A673 (cell line): ENCODE measurements around the gene EFR3B.

Experiments used
- EZH2 ChIP-seq: fragments of 200-600 bp; sonication (generic); IDR thresholded peaks from 2 replicates; pipeline ENCODE4 v1.6.1; 2017; ENCODE audit warnings: borderline replicate concordance, low read depth, mild to moderate bottlenecking, mixed read lengths, antibody characterized with exemption, low read length; ENCODE audit not compliant: poor library complexity, severe bottlenecking
- TF ChIP-seq, protein P1 (sequence below): fragments of 300-800, 200-600 bp; sonication (generic); conservative IDR thresholded peaks from 2 replicates; pipeline ENCODE4 v1.5.1; 2017; ENCODE audit warnings: low read depth, mild to moderate bottlenecking, antibody characterized with exemption, low read length, moderate library complexity, mixed read lengths

DNA sequence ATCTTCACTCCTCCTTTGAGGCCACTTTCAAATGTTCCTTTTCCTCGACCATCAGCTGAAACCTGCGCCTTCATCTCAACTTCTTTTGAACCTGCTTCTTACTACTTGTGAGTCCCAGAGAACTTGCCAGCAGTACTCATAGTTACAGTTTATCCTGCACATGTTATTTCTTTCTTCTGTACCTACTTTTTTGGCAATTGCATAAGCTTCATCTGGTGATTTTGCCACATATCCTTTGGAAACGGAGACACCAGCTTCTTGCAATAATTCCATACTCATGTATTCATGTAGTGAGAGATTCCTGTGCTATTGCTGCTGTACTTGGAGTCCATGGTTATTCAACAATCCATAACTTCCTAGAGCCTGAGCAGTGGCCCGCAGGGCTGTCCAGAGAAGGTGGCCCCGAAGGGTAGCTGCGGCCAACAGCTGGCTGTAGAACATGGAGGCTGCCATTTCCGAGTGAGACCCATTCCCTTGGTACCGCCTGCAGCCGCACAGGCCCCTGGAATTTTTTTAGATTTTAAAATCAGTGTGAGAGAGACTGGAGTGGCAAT lies 39.4 kb downstream of the EFR3B start:
- TF ChIP-seq, protein P1, sequence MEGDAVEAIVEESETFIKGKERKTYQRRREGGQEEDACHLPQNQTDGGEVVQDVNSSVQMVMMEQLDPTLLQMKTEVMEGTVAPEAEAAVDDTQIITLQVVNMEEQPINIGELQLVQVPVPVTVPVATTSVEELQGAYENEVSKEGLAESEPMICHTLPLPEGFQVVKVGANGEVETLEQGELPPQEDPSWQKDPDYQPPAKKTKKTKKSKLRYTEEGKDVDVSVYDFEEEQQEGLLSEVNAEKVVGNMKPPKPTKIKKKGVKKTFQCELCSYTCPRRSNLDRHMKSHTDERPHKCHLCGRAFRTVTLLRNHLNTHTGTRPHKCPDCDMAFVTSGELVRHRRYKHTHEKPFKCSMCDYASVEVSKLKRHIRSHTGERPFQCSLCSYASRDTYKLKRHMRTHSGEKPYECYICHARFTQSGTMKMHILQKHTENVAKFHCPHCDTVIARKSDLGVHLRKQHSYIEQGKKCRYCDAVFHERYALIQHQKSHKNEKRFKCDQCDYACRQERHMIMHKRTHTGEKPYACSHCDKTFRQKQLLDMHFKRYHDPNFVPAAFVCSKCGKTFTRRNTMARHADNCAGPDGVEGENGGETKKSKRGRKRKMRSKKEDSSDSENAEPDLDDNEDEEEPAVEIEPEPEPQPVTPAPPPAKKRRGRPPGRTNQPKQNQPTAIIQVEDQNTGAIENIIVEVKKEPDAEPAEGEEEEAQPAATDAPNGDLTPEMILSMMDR = no peak
- no peak for TF ChIP-seq EZH2
